ENCODE data around the gene NEXN. TPM values are rescaled to one million over a fixed set of nuclear protein-coding genes. Genes with fewer than 3 reads are reported as not detected.
"Not testable (repeated sequence)": the region's sequence is repeated elsewhere in the genome, so short reads cannot be mapped to it uniquely, and the experiment has no call there.

The NEXN gene
- total RNA-seq, 2 experiments from 2014 or later = 0.31 to 0.55 TPM

DNA sequence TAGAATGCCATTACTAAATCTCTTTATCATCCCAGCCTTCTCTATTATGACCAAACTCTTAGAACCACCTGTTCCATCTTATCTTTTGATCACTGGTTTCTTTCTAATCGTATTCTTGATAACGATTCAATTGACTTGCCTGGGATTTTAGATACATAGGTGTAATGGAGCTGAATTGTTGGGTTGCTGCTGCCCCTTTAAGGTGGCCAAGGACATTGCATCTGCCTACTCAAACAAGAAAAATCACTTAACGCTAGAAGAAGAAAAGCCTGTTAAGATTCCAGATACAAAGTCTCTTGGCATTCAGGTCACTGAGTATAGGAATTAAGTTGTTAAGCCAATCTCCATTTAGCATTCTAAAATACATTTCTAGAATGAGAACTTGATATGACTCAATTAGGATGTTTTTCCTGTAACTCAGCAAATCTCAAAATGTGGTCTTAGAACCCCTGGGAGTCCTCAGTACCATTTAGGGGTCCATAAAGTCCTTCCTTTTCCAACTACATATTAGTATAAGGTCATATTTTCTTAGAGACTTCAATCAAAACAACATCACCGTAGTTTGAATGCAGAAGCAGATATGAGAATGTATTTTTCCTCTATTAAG, 12.4 kb downstream of the NEXN start:
- ChIA-PET POLR2A (no interaction called here), CTCF (no interaction called here)

DNA sequence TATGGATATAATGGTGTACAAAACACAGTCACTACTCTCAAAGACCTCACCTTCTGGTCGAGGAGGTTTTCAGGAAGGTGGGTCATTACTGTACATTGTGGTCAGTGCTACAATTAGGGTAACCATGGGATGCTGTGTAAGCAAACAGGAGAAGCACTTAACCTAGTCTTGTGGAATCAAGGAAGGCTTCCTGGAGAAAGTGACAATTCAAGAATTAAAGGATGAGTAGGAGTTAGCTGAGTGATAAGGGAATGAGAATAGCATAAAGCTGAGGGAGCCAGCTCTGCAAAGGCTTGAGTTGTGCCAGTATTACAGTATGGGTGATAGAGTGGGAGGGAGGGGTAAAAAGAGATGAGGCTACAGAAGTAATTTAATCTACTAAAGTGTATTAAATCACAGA, 17.2 kb downstream of the NEXN start:
- POLR2A ChIA-PET = interaction anchor here (0.5 kb wide), 1 partner anchor 18 kb away, joined by 3 read pairs; no protein-coding TSS in a partner anchor
- CTCF ChIA-PET = no interaction called here

DNA sequence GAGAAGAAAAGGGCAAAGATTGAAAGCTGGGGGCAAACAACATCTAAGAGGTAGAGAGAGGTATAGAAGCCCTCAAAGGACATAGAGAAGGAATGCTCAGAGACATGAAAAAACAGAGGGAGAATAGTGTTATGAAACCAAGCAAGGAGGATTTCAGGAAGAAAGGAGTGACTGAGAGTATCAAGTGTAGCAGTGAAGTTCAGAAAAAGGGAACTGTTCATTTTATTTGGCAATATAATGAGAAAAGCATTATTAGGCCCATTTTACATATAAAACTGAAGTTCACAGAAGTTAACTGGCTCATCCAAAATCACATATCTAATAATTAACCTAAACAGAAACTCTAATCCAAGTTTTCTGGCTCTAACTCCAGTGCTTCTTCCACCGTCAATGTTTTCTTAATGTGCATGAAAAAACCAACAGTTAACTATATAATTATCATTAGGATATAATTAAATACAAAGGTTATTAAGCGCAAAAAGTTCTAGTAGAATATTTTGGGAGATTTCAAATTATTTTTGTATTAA, 17.7 kb downstream of the NEXN start:
- ChIA-PET POLR2A (interaction anchor here (0.5 kb wide), 1 partner anchor 17 kb away, joined by 3 read pairs; no protein-coding TSS in a partner anchor), CTCF (no interaction called here)

DNA sequence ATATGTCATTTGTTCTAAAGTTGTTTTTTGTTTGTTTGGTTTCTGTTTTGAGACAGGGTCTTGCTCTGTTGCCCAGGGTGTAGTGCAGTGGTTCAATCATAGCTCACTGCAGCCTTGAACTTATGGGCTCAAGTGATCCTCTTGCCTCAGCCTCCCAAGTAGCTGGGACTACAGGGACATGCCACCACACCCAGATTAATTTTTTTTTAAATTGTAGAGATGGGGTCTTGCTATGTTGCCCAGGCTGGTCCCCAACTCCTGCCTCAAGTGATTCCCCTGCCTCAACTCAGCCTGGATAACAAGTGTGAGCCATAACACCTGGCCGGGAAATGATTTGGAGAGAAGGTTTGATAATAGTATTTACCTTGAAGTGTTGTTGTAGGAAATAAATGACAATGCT, 18.2 kb downstream of the NEXN start:
- POLR2A ChIA-PET = no interaction called here

DNA sequence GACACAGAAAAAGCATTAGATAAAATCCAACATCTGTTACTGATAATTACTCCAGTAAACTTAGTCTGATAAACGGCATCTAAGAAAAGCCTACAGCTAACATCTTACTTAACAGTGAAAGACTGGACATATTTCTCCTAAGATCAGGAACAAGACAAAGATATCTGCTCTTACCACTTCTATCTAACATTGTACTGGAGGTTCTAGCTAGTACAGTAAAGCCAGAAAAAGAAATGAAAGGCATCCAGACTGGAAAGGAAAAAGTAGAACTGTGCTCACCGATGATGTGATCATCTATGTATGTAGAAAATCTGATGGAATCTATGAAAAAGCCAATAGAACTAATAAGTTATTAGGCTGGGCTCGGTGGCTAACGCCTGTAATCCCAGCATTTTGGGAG, 21.7 kb downstream of the NEXN start:
- ChIA-PET POLR2A (no interaction called here), CTCF (no interaction called here)

More for the DNA sequence above, 18.2 kb downstream of the NEXN start:
- CTCF ChIA-PET = interaction anchor here (0.6 kb wide), 1 partner anchor 102 kb away, joined by 3 read pairs; no protein-coding TSS in a partner anchor

DNA sequence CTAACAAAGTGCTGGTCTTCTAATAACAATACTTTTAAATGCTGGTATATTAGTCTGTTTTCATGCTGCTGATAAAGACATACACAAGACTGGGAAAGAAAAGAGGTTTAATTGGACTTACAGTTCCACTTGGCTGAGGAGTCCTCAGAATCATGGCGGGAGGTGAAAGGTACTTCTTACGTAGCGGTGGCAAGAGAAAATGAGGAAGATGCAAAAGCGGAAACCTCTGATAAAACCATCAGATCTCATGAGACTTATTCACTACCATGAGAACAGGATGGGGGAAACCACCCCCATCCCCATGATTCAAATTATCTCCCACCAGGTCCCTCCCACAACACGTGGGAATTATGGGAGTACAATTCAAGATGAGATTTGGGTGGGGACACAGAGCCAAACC, 30.5 kb downstream of the NEXN start:
- CTCF ChIA-PET, POLR2A ChIA-PET: not testable (repeated sequence)

DNA sequence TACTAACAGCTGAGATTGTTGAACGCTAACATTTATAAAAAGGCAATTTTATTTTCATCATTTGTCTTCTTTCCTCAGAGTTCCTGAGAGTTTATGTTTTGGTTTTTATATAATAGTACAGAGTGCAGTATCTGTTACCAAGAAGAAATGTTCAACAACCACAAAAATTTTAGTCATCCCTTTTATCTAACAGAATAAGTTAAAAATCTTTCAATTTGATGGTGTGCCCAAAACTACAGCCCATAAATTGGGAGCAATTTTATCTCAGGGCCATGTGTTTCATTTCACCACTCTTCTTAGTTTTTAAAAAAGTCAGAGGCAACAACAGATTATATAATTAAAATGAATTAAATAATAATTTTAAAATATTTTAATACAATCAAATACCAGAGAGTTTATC, 37.1 kb downstream of the NEXN start:
- CTCF ChIA-PET = no interaction called here
- POLR2A ChIA-PET = no interaction called here

DNA sequence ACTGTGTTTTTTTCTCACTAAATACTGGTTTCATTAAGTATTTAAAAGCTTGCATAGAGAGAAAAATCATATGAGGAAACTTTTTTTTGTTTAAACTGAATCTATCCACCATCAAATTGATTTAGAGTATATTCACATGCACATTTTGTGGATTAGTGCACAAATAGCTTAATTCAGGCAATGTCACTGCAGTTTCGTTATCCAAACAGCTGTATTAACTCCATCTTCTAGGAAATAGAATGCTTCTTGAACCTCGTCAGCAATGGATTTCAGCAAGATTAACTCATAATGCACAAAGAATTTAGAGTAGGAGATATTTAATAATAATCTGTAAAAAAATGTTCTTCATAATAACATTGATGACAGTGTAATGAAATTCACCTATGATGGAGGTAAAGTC, 37.5 kb downstream of the NEXN start:
- ChIA-PET CTCF (no interaction called here), POLR2A (no interaction called here)

DNA sequence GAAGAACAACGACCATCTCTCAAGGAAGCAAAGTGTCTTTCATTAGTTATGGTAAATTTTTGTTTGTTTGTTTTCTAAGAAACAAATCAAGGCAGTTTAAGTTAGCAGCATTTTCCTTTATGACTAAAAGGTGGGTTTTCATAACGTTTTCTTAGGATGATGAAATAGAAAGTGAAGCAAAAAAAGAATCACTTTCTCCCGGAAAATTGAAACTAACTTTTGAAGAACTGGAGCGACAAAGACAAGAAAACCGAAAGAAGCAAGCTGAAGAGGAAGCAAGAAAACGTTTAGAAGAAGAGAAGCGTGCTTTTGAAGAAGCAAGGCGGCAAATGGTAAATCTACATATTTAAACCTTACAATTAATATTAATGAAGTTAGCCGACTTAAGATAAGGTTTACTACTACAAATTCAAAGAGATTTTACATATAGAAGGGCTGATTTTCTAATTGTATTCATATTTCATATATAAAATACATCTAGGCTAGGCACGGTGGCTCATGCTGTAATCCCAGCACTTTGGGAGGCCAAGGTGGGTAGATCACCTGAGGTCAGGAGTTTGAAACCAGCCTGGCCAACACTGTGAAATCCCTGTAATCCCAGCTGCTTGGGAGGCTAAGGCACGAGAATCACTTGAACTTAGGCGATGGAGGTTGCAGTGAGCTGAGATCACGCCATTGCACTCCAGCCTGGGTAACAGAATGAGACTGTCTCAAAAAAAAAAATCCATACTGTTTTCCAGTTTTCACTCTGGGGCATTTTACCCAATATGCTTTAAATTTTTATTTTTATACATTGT, 38.3 kb downstream of the NEXN start:
- ChIA-PET POLR2A (no interaction called here), CTCF (no interaction called here)

DNA sequence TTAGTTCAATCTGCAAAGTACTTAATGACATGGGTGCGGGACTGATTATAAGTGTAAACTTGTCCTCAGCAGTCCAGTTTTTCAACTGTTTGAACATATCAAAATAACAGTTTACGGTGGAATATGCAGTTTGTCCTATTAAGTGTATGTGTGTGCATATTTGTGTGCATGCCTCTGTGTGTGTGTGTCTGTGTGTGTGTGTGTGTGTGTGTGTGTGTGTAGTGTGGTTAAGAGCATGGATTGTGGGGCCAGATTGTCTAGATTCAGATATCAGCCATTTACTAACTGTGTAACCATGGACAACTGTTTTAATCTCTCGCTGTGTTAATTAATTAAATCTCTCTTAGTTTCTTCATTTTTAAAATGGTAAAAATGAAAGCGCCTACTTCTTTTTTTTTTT, 39.0 kb downstream of the NEXN start:
- CTCF ChIA-PET = no interaction called here
- POLR2A ChIA-PET = no interaction called here

DNA sequence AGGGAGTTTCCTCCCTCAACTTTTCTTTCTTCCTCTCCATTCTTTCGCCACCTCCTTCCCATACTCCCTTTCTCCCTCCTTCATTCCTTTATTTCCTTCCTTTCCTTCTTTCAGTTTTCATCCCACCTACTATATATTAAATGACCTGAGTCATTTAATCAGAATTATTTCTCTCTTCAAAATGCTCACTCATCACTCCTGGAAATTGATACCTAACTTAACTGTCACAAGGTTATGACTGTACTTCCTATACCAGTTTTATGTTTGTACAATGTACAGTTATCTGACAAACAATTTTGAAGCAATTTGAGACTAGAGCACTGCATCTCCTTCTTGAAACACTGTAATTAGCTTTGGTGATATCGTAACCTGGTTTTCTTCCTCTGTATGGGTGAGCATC, 41.4 kb downstream of the NEXN start:
- ChIA-PET POLR2A (no interaction called here), CTCF (no interaction called here)

DNA sequence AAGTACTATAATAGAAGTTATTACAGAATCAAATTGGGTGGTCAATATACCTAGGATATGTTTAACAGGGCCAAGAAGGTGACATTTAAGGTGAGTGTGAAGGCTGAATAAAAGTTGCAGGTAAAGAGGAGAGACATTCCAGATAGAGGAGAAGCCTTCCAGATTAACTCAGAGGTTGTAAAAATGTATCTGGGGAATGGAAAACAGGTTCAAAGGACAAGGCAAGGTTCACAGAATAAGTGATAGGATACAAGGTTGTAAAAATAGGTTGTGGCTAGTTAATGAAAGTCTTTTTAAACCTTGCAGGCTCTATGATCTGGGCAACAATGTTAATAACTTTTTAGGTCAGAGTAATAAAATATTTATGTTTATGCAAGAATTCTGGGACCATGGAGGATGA, 50.2 kb downstream of the NEXN start:
- POLR2A ChIA-PET = no interaction called here
- CTCF ChIA-PET = no interaction called here

DNA sequence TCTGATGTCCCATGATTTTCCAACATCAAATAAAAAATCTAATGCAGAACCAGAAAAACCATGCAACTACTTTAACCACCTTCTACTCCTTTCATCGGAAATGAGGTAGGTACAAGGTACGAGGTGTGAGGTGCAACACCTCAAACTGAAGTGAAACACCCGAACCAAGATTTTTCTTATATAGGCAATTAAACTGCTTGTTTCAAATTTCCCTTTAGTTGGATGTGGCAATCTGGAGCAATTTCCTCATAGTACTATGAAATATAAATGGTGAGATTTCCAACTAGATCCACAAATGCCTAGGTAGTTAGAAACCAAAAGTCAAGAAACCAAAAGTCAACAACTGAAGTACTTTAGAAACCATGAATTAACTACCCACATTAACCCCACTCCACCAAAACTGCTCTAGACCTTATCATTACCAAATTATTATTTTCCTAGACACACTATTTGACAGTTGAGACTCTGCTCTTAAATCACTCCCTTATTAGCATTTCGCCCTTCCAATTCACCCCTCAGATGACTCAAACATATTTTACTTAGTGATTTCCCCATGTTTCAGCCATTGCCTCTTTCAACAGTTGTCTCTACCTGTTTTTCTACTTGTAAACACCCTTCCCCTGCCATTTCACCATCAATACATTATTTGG, 52.6 kb downstream of the NEXN start:
- POLR2A ChIA-PET = no interaction called here
- CTCF ChIA-PET = no interaction called here

DNA sequence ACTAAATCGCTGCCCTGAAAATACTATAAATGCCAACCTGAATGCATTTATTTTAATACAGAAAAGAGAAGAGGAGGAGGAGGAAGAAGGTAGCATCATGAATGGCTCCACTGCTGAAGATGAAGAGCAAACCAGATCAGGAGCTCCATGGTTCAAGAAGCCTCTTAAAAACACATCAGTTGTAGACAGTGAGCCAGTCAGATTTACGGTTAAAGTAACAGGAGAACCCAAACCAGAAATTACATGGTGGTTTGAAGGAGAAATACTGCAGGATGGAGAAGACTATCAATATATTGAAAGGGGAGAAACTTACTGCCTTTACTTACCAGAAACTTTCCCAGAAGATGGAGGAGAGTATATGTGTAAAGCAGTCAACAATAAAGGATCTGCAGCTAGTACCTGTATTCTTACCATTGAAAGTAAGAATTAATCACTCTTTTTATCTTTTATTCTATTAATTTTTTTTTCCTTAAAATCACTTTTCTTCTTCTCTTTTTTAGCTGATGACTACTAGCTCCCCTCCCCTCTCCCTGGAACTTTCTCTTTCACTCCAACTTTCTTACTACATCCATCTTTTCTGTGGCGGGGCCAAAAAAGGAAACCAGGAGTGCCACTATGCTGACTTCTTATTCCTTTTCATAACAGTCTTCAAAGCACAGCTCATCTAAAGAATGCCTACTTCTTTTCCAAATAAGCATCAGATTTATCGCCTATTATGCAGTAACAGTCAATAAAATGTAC, 54.1 kb downstream of the NEXN start:
- ChIA-PET CTCF (interaction anchor here (0.8 to 1.2 kb wide), 2 partner anchors 14 to 25 kb away, joined by 3 read pairs; no protein-coding TSS in a partner anchor), POLR2A (no interaction called here)

DNA sequence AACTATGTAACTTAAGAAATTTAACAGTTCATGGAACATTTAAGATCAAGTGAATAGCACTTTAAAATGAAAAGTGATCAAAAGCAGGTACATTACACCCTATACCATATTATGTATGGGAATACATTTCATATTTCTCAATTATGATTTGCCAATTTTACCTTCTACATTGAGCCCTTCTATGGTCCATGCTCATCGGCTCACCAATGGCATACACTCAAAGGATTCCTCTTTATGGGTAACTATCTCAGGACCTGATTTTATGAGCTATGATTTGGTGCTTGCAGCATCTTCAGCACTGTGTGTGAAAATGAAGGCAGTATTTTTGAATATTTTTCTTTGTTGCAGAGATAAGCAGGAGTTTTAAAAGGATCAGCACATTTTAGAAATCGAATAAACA, 56.9 kb downstream of the NEXN start:
- POLR2A ChIA-PET = no interaction called here

DNA sequence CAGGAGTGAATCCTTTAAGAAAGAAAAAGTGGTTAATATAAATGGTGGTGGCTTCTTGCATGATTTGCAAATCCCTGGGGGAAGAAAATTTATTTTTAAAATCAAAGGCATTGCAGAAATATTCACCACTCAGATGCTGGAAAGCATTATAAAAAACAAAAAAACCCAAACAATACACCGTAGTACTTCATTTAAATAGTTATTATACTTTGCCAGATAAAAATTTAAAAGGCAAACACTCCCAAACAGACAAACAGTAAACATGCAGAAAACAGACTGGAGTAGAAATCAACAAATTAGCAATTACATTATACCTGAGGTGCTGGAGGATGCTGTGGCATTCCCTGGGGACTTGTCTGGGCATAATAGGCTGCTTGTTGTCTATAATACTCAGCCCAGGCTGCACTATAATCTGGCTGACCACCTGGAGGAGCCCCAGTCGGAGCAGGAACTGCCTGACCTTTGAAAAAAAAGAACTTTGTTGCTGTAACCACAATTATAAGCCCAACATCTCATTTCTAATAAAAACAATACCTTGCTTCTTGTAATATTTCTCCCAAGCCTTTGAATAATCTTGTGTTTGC, 60.5 kb downstream of the NEXN start:
- ChIA-PET CTCF (no interaction called here), POLR2A (no interaction called here)

More for the DNA sequence above, 56.9 kb downstream of the NEXN start:
- CTCF ChIA-PET = no interaction called here

DNA sequence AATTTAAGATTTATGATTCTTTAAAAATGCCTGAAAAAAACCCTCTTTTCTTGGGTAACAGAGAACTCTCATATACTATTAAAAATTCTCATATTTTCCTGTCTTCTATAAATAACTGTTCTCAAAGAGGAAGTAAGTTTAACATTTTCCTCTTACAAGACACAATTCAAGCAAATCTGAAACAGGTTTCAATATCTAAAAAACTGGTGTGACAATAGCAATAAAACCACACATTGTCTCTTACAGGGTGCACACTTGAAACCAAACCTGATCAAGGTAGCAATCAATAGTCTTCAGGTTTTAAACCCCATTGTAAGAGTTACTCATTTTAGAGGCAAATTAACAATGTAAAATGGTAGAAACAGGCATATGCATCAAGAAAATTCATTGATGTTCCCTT, 62.4 kb downstream of the NEXN start:
- ChIA-PET CTCF (no interaction called here), POLR2A (interaction anchor here (0.6 kb wide), 1 partner anchor 809 kb away, joined by 3 read pairs; no protein-coding TSS in a partner anchor)

DNA sequence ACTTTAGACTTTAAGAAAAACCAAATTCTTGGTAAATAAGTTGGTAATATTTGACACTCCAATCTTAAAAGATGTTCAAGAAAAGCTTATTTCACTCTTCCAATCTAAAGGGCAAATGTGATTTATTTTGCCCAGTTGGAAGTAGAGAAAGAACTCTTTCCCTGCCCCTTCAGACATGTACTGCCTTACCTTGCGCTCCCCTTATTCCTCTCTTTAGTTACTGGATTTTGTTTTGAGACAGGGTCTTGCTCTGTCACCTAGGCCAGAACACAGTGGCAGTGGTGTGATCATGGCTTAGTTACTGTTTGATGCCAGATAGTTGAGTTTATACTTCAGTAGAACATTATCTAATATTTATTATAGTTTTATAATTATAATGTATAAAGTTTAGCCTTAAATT, 62.9 kb downstream of the NEXN start:
- POLR2A ChIA-PET = no interaction called here
- CTCF ChIA-PET = interaction anchor here (1.4 kb wide), 1 partner anchor 14 kb away, joined by 4 read pairs; no protein-coding TSS in a partner anchor

DNA sequence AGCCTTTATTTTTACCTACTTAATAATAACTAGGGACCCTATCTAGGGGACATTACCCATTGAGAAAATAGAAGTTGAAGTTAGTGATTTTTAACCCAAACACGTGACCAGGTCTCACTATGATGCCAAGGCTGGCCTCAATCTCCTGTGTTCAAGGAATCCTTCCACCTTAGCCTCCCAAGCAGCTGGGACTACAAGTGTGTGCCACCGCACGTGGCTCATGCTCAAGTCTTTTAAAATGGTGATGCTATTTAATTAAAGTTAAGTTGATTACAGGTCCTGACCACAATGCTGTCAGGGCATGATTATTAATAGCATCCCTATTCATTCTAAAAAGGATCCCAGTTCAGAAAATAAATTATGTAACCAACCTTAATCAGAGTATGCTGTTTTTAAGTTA, 65.5 kb downstream of the NEXN start:
- CTCF ChIA-PET = no interaction called here
- POLR2A ChIA-PET = no interaction called here

DNA sequence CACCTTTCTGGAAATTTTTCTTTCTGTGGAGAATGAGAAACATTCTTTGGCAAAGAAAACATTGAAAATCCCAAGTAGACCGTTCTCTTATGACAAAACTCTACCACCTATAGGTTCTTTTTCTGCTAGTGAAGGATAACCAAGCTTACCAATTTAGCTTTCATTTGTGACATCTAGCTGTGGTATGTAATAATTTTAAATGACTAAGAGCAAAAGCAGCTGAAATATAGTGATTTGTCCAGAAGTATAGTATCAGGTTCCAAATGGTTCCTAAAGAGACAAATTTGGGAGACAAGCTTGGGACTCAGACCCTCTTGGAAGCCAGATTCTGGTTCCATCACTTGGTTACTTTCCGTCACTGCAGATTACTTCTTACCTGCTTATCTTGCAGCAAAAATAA, 66.1 kb downstream of the NEXN start:
- ChIA-PET CTCF (no interaction called here), POLR2A (no interaction called here)
